HepG2 (cell line): Measurements from ENCODE around the gene WRAP73. TPM values are rescaled to one million over a fixed set of nuclear protein-coding genes. Genes with fewer than 3 reads are reported as not detected.

Source experiments
- ATF3 ChIP-seq: sonication (generic); formaldehyde crosslinking; IDR thresholded peaks from 2 replicates; pipeline ENCODE4 v1.4.0; 2020; ENCODE audit warnings: missing genetic modification reagents
- CREBL2 ChIP-seq: sonication (generic); formaldehyde crosslinking; IDR thresholded peaks from 2 replicates; pipeline ENCODE4 v1.8.1; 2023; ENCODE audit warnings: missing genetic modification reagents, mild to moderate bottlenecking, borderline replicate concordance
- FOXO1 ChIP-seq: sonication (generic); formaldehyde crosslinking; IDR thresholded peaks from 2 replicates; pipeline ENCODE4 v1.4.0; 2020; ENCODE audit warnings: missing genetic modification reagents
- HDAC2 ChIP-seq: sonication (generic); formaldehyde crosslinking; IDR thresholded peaks from 2 replicates; pipeline ENCODE4 v1.4.0; 2020; ENCODE audit warnings: missing genetic modification reagents
- KDM1A ChIP-seq: IDR thresholded peaks from 2 replicates; pipeline ENCODE4 v1.6.1; 2016; ENCODE audit warnings: missing compliant biosample characterization
- KDM5B ChIP-seq: sonication (generic); formaldehyde crosslinking; IDR thresholded peaks from 2 replicates; pipeline ENCODE4 v1.4.0; 2020; ENCODE audit warnings: missing genetic modification reagents, mild to moderate bottlenecking, borderline replicate concordance
- PBX2 ChIP-seq: IDR thresholded peaks from 2 replicates; pipeline ENCODE4 v1.6.1; 2016; ENCODE audit warnings: control low read depth
- PITX1 ChIP-seq: sonication (generic); formaldehyde crosslinking; IDR thresholded peaks from 2 replicates; pipeline ENCODE4 v1.5.1; 2020; ENCODE audit warnings: mild to moderate bottlenecking, missing genetic modification reagents
- SNRNP70 ChIP-seq: fragments of 200-400 bp; formaldehyde crosslinking; IDR thresholded peaks from 2 replicates; pipeline ENCODE4 v1.6.1; 2017; ENCODE audit warnings: mild to moderate bottlenecking, low read depth, low read length, moderate library complexity
- ZBTB21 ChIP-seq: sonication (generic); formaldehyde crosslinking; IDR thresholded peaks from 2 replicates; pipeline ENCODE4 v1.4.0; 2020; ENCODE audit warnings: missing genetic modification reagents
- ZBTB4 ChIP-seq: sonication (generic); formaldehyde crosslinking; IDR thresholded peaks from 2 replicates; pipeline ENCODE4 v1.4.0; 2020; ENCODE audit warnings: missing genetic modification reagents, mild to moderate bottlenecking, borderline replicate concordance
- ZFP41 ChIP-seq: sonication (generic); formaldehyde crosslinking; IDR thresholded peaks from 2 replicates; pipeline ENCODE4 v1.4.0; 2020; ENCODE audit warnings: mild to moderate bottlenecking, missing genetic modification reagents, borderline replicate concordance
- ZNF20 ChIP-seq: sonication (generic); formaldehyde crosslinking; IDR thresholded peaks from 2 replicates; pipeline ENCODE4 v1.4.0; 2020; ENCODE audit warnings: mild to moderate bottlenecking, moderate library complexity, missing genetic modification reagents
- ZNF230 ChIP-seq: sonication (generic); formaldehyde crosslinking; IDR thresholded peaks from 2 replicates; pipeline ENCODE4 v1.4.0; 2020; ENCODE audit warnings: mild to moderate bottlenecking, missing genetic modification reagents
- ZNF609 ChIP-seq: sonication (generic); formaldehyde crosslinking; IDR thresholded peaks from 2 replicates; pipeline ENCODE4 v1.4.0; 2020; ENCODE audit warnings: mild to moderate bottlenecking, missing genetic modification reagents, borderline replicate concordance
- ZNF775 ChIP-seq: sonication (generic); formaldehyde crosslinking; IDR thresholded peaks from 2 replicates; pipeline ENCODE4 v1.4.0; 2020; ENCODE audit warnings: missing genetic modification reagents, mild to moderate bottlenecking, moderate library complexity, borderline replicate concordance
- ZNF777 ChIP-seq: sonication (generic); formaldehyde crosslinking; IDR thresholded peaks from 2 replicates; pipeline ENCODE4 v1.4.0; 2020; ENCODE audit warnings: missing genetic modification reagents
- ZNF784 ChIP-seq: sonication (generic); formaldehyde crosslinking; IDR thresholded peaks from 2 replicates; pipeline ENCODE4 v1.5.1; 2020; ENCODE audit warnings: missing genetic modification reagents, mild to moderate bottlenecking, borderline replicate concordance
- polyA plus RNA-seq, 8 experiments: library from polyadenylated mRNA; depleted of rRNA in 3 of 8; stranded (reverse) in 7 of 8; unstranded in 1 of 8; fragments of >200 nt; fragmentation: Illumina TruSeq in 4 of 8; extraction: Trizol in 4 of 8; gene quantifications; 2 replicates each; pipeline versions ENCODE4 v1.2.1 to v1.2.3, GENCODE V29; 2011 to 2016; ENCODE audit warnings: low read depth in 4 of 8, missing spikeins in 1 of 8, mixed read lengths in 1 of 8; ENCODE audit not compliant: insufficient read depth in 1 of 8
- total RNA-seq, 5 experiments: library from RNA; depleted of rRNA; stranded (reverse); fragments of >200 nt; fragmentation: Illumina TruSeq; extraction: Trizol; gene quantifications; 2 replicates each; pipeline ENCODE4 v1.2.3, GENCODE V29; 2016; ENCODE audit warnings: low read depth in 1 of 5

Gene WRAP73
- total and polyA plus RNA-seq, 2 of the 13 experiments (the other 11 are each of a cell fraction or from before 2014, with no cell fraction given), result 18.1 to 40.4 TPM

- TF ChIP-seq ZNF609 (CRISPR knock-in tag) (0 out of 2 replicates have a peak, but pooled peaks have one; percentile 36), ZBTB4 (CRISPR knock-in tag) (no peak), PITX1 (peak; percentile 61; the same call in 1 of the 2 replicates), KDM5B (CRISPR knock-in tag) (peak; percentile 81), PBX2 (CRISPR knock-in tag) (no peak), ZNF230 (CRISPR knock-in tag) (no peak), ZBTB21 (CRISPR knock-in tag) (no peak), FOXO1 (CRISPR knock-in tag) (peak; percentile 21; the same call in 1 of the 2 replicates), ZNF784 (CRISPR knock-in tag) (peak; percentile 37; the same call in 1 of the 2 replicates), ZNF777 (CRISPR knock-in tag) (peak; percentile 60; the same call in 1 of the 2 replicates), ZNF20 (no peak), ZFP41 (CRISPR knock-in tag) (peak; percentile 78; the same call in 1 of the 2 replicates), KDM1A (CRISPR knock-in tag) (no peak), ATF3 (CRISPR knock-in tag) (no peak), CREBL2 (CRISPR knock-in tag) (no peak), ZNF775 (CRISPR knock-in tag) (no peak), SNRNP70 (no peak), HDAC2 (CRISPR knock-in tag) (no peak; the same call in 1 of the 2 replicates)
Observed at GRCh38 chr1:3625151-3625907, 24.6 kb downstream of the WRAP73 start (continued).
